Nephron (organoid): Measurements from ENCODE around the gene PRKCH.

Experiments
- H3K27ac Mint-ChIP-seq, 3 experiments: 2 replicates each; pipeline ENCODE4 v1.8.0; 2020; ENCODE audit warnings: mixed read lengths in 3 of 3, mild to moderate bottlenecking in 2 of 3, moderate library complexity in 1 of 3
- H3K27me3 Mint-ChIP-seq: 2 replicates; pipeline ENCODE4 v1.8.0; 2021; ENCODE audit warnings: low read depth, mild to moderate bottlenecking, moderate library complexity, mixed read lengths
- H3K36me3 Mint-ChIP-seq: 2 replicates; pipeline ENCODE4 v1.8.0; 2020; ENCODE audit warnings: low read depth, mixed read lengths
- H3K4me1 Mint-ChIP-seq: 2 replicates; pipeline ENCODE4 v1.8.0; 2020; ENCODE audit warnings: mixed read lengths
- H3K4me3 Mint-ChIP-seq, 3 experiments: 2 replicates each; pipeline ENCODE4 v1.8.0; 2020; ENCODE audit warnings: mild to moderate bottlenecking in 3 of 3, mixed read lengths in 3 of 3, moderate library complexity in 2 of 3
- H3K9me3 Mint-ChIP-seq: 2 replicates; pipeline ENCODE4 v1.8.0; 2020; ENCODE audit warnings: mixed read lengths
- CTCF ChIP-seq, 3 experiments: fragments of 200-600 bp; sonication (generic); IDR thresholded peaks; one replicate each; pipeline ENCODE4 v1.5.0; 2021; ENCODE audit warnings: antibody characterized with exemption in 3 of 3; ENCODE audit not compliant: unreplicated experiment in 3 of 3

PRKCH gene

GRCh38 chr14:61322011-61322798 lies 826 bp downstream of the PRKCH start:
- no peak for TF ChIP-seq CTCF (IDR thresholded peaks at IDR 0.05; ENCODE audit: unreplicated experiment in 3 of 3)
- no peaks in the 10 kb centered on the region for H3K36me3 Mint-ChIP-seq

GRCh38 chr14:61322799-61323290 lies 1.5 kb downstream of the PRKCH start:
- Mint-ChIP-seq H3K36me3 (no peaks in the 10 kb centered on the region), H3K27me3 (peaks cover 30% of the 10 kb centered on the region), H3K4me1 (no peaks in the 10 kb centered on the region), H3K27ac (no peak overlapping the region), H3K4me3 (peak overlapping the region; percentile 68 to 77 (median 73)), H3K9me3 (peaks cover 6% of the 10 kb centered on the region)
- TF ChIP-seq CTCF (IDR thresholded peaks at IDR 0.05; ENCODE audit: unreplicated experiment in 3 of 3) = no peak

More at GRCh38 chr14:61322011-61322798, 826 bp downstream of the PRKCH start:
- Mint-ChIP-seq H3K27me3 (peaks cover 30% of the 10 kb centered on the region), H3K9me3 (peaks cover 6% of the 10 kb centered on the region), H3K27ac (no peak overlapping the region), H3K4me1 (no peaks in the 10 kb centered on the region), H3K4me3 (peak overlapping the region; percentile 68 to 77 (median 73))

- TF ChIP-seq CTCF (IDR thresholded peaks at IDR 0.05; ENCODE audit: unreplicated experiment in 3 of 3) = no peak
- Mint-ChIP-seq H3K9me3 (peaks cover 6% of the 10 kb centered on the region), H3K4me1 (no peaks in the 10 kb centered on the region), H3K36me3 (no peaks in the 10 kb centered on the region), H3K4me3 (no peak overlapping the region), H3K27me3 (peaks cover 35% of the 10 kb centered on the region), H3K27ac (no peak overlapping the region)
Measured at GRCh38 chr14:61323970-61324369, 2.6 kb downstream of the PRKCH start.

GRCh38 chr14:61325166-61325565 lies 3.8 kb downstream of the PRKCH start:
- Mint-ChIP-seq H3K36me3 (no peaks in the 10 kb centered on the region), H3K4me1 (no peaks in the 10 kb centered on the region)

GRCh38 chr14:61326146-61326545 lies 4.8 kb downstream of the PRKCH start:
- H3K27me3 Mint-ChIP-seq = peaks cover 40% of the 10 kb centered on the region
- H3K4me3 Mint-ChIP-seq = no peak overlapping the region
- H3K9me3 Mint-ChIP-seq = peaks cover 6% of the 10 kb centered on the region
- no peaks in the 10 kb centered on the region for H3K36me3 Mint-ChIP-seq
- H3K27ac Mint-ChIP-seq = no peak overlapping the region
- no peaks in the 10 kb centered on the region for H3K4me1 Mint-ChIP-seq
- no peak for TF ChIP-seq CTCF (IDR thresholded peaks at IDR 0.05; ENCODE audit: unreplicated experiment in 3 of 3)

More at GRCh38 chr14:61325166-61325565, 3.8 kb downstream of the PRKCH start:
- Mint-ChIP-seq H3K27ac (no peak overlapping the region), H3K4me3 (no peak overlapping the region), H3K9me3 (peaks cover 6% of the 10 kb centered on the region), H3K27me3 (peaks cover 40% of the 10 kb centered on the region)
- no peak for TF ChIP-seq CTCF (IDR thresholded peaks at IDR 0.05; ENCODE audit: unreplicated experiment in 3 of 3)

GRCh38 chr14:61326847-61327246 lies 5.5 kb downstream of the PRKCH start:
- peaks cover 36% of the 10 kb centered on the region for H3K27me3 Mint-ChIP-seq
- no peaks in the 10 kb centered on the region for H3K4me1 Mint-ChIP-seq
- no peak for TF ChIP-seq CTCF (IDR thresholded peaks at IDR 0.05; ENCODE audit: unreplicated experiment in 3 of 3)
- no peak overlapping the region for H3K4me3 Mint-ChIP-seq
- no peaks in the 10 kb centered on the region for H3K36me3 Mint-ChIP-seq
- H3K27ac Mint-ChIP-seq = no peak overlapping the region
- H3K9me3 Mint-ChIP-seq = peaks cover 6% of the 10 kb centered on the region
